ENCODE measurements around the gene MALRD1.

Gene MALRD1

DNA sequence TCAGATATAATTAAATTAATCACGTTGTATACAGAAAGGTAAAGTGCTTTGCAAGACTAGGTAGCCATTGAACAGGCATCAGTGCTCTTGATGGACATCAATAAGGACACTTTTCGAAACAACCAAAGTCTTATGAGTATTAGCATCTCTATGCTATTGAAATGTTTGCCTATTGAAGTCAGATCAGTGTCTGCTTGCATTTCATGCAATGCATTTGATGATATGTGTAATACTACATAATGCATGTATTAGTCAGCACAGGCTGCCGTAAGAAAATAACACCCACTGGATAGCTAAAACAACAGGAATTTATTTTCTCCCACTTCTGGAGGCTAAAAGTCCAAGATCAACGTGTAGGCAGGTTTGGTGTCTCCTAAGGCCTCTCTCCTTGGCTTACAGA is 558.4 kb downstream of the MALRD1 start:
- TF ChIP-seq, protein P1, sequence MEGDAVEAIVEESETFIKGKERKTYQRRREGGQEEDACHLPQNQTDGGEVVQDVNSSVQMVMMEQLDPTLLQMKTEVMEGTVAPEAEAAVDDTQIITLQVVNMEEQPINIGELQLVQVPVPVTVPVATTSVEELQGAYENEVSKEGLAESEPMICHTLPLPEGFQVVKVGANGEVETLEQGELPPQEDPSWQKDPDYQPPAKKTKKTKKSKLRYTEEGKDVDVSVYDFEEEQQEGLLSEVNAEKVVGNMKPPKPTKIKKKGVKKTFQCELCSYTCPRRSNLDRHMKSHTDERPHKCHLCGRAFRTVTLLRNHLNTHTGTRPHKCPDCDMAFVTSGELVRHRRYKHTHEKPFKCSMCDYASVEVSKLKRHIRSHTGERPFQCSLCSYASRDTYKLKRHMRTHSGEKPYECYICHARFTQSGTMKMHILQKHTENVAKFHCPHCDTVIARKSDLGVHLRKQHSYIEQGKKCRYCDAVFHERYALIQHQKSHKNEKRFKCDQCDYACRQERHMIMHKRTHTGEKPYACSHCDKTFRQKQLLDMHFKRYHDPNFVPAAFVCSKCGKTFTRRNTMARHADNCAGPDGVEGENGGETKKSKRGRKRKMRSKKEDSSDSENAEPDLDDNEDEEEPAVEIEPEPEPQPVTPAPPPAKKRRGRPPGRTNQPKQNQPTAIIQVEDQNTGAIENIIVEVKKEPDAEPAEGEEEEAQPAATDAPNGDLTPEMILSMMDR (conservative IDR thresholded peaks at IDR 0.05; ENCODE audit: control insufficient read depth, insufficient read depth, low read depth, low read length), result no peak
- peak; percentile 19 for DNase-seq (ENCODE audit: low read depth)
- no peak overlapping the region for H3K4me3 ChIP-seq (ENCODE audit: control insufficient read depth, low read depth, low read length)

DNA sequence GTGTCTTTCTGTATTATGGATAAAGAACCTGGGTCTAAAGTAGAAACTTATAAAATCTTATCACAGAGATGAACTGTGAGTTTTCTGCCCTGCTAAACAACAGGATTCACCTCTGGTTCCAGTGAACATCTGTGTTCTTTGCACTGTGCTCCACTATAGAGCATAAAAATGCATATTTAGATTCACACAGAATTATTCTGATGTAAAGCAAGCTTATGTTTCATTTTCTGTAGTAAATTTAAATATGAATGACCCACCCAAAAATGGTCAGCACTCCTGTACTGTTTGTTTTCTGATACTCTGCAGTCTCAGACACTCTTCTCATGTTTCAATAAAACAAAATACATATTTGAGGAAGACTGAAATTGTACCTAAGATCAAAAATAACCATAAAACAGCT is 563.2 kb downstream of the MALRD1 start:
- TF ChIP-seq, protein P1 (conservative IDR thresholded peaks at IDR 0.05; ENCODE audit: control insufficient read depth, insufficient read depth, low read depth, low read length), result no peak
- no peak overlapping the region for H3K4me3 ChIP-seq (ENCODE audit: control insufficient read depth, low read depth, low read length)
- DNase-seq (ENCODE audit: low read depth), result no peak

DNA sequence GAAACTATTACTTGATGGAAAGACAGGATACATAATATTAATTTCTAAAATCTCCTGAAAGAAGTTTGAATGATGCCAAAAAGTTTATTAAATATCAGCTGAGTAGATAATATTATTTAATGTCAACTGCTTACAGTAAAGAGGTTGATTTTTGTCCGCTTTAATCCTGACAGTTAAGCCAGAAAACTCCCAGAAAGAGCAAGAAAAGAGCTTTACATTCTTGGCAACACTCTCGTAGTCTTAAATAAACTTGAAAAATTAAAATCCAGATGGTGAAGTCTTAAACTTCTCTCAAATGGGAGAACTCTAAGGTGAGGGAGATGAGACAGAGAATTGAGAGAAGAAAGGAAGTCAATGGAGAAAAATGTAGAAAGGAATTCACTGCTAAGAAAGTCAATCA is 568.4 kb downstream of the MALRD1 start:
- H3K4me3 ChIP-seq (ENCODE audit: control insufficient read depth, low read depth, low read length), result no peak overlapping the region
- DNase-seq (ENCODE audit: low read depth), result no peak
- TF ChIP-seq, protein P1 (conservative IDR thresholded peaks at IDR 0.05; ENCODE audit: control insufficient read depth, insufficient read depth, low read depth, low read length), result no peak

DNA sequence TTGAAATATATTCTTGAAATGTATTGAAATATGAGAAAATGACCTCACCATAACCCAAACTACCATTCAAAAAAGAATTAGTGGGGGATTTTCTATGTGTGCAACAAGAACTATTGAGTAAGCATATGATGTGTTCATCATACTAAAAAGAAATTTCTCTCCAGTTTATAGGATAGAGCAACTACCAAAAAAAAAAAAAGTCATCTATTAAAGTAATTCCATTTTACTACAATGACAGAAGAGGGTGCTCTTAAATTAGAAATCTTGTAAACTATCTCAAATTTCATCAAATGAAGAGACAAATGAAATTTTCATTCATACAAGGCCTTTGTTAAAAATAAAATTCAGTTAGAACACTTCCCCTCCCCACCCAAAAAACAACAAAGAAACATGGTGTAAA is 572.2 kb downstream of the MALRD1 start:
- no peak overlapping the region for H3K4me3 ChIP-seq (ENCODE audit: control insufficient read depth, low read depth, low read length)
- DNase-seq (ENCODE audit: low read depth), result peak; percentile 24
- TF ChIP-seq, protein P1 (conservative IDR thresholded peaks at IDR 0.05; ENCODE audit: control insufficient read depth, insufficient read depth, low read depth, low read length), result no peak

DNA sequence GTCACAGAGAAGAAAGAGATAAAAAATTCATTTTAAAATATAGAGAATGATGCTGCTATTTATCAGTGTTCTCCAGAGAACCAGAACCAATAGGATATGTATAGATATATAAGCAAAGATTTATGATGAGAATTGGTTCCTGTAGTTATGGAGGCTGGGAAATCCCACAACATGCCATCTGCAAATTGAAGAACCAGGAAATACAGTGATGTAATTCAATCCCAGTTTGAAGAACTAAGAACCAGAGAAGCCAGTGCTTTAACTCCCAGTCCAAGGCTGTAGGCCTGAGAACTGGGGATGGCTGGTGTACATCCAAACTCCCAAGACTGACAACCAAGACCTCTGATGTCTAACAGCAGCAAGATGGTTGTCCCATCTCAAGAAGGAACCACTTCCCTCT is 574.7 kb downstream of the MALRD1 start:
- DNase-seq (ENCODE audit: low read depth), result no peak
- TF ChIP-seq, protein P1 (conservative IDR thresholded peaks at IDR 0.05; ENCODE audit: control insufficient read depth, insufficient read depth, low read depth, low read length), result no peak

DNA sequence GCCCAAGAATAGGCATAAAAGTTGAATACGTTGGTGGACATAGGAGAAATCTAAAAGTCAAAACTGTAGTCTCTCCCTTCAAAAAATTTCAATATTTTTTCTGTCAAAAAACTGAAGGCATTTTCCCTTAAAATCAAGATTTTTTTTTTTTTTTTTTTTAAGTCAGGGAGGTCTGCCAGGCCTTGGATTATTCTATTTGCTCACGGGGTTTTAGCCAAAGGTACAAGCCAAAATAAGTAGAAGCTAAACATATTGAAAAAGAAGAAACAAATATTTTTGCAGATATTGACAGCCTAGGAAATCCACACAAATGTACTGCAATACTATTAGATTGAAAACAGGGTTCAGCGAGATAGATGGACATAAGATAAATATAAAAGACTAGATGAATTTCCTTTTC is 577.6 kb downstream of the MALRD1 start:
- TF ChIP-seq, protein P1 (conservative IDR thresholded peaks at IDR 0.05; ENCODE audit: control insufficient read depth, insufficient read depth, low read depth, low read length), result no peak
- no peak overlapping the region for H3K4me3 ChIP-seq (ENCODE audit: control insufficient read depth, low read depth, low read length)
- DNase-seq (ENCODE audit: low read depth), result no peak

More for the DNA sequence above, 574.7 kb downstream of the MALRD1 start:
- H3K4me3 ChIP-seq (ENCODE audit: control insufficient read depth, low read depth, low read length), result no peak overlapping the region
